Neural cell (in vitro differentiated cells): ENCODE results near the gene GOLGA5. TPM values are rescaled to one million over a fixed set of nuclear protein-coding genes. Genes with fewer than 3 reads are reported as not detected.

ENCODE experiments used
- H2AFZ ChIP-seq: fragments of 200-600, 300-800 bp; sonication (generic), shearing (Covaris generic); 2 replicates; pipeline ENCODE4 v1.6.0; 2014; ENCODE audit warnings: low read depth, mild to moderate bottlenecking, antibody characterized with exemption, low read length, moderate library complexity
- H3F3A ChIP-seq: fragments of 200-600 bp; shearing (Covaris generic); 2 replicates; pipeline ENCODE4 v1.6.1; 2016; ENCODE audit warnings: mild to moderate bottlenecking, moderate library complexity, mixed read lengths, antibody characterized with exemption, low read length; ENCODE audit not compliant: insufficient read depth, poor library complexity, severe bottlenecking
- H3K27ac ChIP-seq: fragments of 200-600, 300-800 bp; sonication (generic), shearing (Covaris generic); 2 replicates; pipeline ENCODE4 v1.5.1; 2014; ENCODE audit warnings: mild to moderate bottlenecking, low read length, moderate library complexity
- H3K27me3 ChIP-seq: fragments of 300-800, 200-600 bp; sonication (generic), shearing (Covaris generic); 2 replicates; pipeline ENCODE4 v1.6.0; 2014; ENCODE audit warnings: mild to moderate bottlenecking, low read depth, low read length, moderate library complexity; ENCODE audit not compliant: insufficient read depth
- H3K36me3 ChIP-seq: fragments of 300-800, 200-600 bp; sonication (generic), shearing (Covaris generic); 2 replicates; pipeline ENCODE4 v1.5.1; 2014; ENCODE audit warnings: mild to moderate bottlenecking, antibody characterized with exemption, low read length, moderate library complexity; ENCODE audit not compliant: insufficient read depth
- H3K4me2 ChIP-seq: fragments of 300-800, 200-600 bp; sonication (generic), shearing (Covaris generic); 2 replicates; pipeline ENCODE4 v1.6.0; 2014; ENCODE audit warnings: mild to moderate bottlenecking, low read length
- H3K4me3 ChIP-seq: fragments of 300-800, 200-600 bp; sonication (generic), shearing (Covaris generic); 2 replicates; pipeline ENCODE4 v1.5.1; 2014; ENCODE audit warnings: mild to moderate bottlenecking, low read length, moderate library complexity
- H3K79me2 ChIP-seq: fragments of 200-600 bp; shearing (Covaris generic); replicated peaks from 2 replicates; pipeline ENCODE4 v1.6.0; 2014; ENCODE audit warnings: mild to moderate bottlenecking, low read length, moderate library complexity; ENCODE audit not compliant: insufficient read depth
- H3K9ac ChIP-seq: fragments of 300-800, 200-600 bp; sonication (generic), shearing (Covaris generic); 2 replicates; pipeline ENCODE4 v1.6.1; 2016; ENCODE audit warnings: mild to moderate bottlenecking, low read length, mixed read lengths
- H3K9me2 ChIP-seq: fragments of 200-600 bp; shearing (Covaris generic); 2 replicates; pipeline ENCODE4 v1.6.1; 2016; ENCODE audit warnings: mild to moderate bottlenecking, low read length, mixed read lengths; ENCODE audit not compliant: insufficient read depth
- H3K9me3 ChIP-seq: fragments of 200-600, 300-800 bp; sonication (generic), shearing (Covaris generic); 2 replicates; pipeline ENCODE4 v1.6.1; 2016; ENCODE audit warnings: mild to moderate bottlenecking, mixed run types, low read length, moderate library complexity, mixed read lengths
- H4K20me1 ChIP-seq: fragments of 200-600 bp; shearing (Covaris generic); 2 replicates; pipeline ENCODE4 v1.6.1; 2016; ENCODE audit warnings: mild to moderate bottlenecking, mixed run types; ENCODE audit not compliant: insufficient read depth
- CTCF ChIP-seq: fragments of 450-650 bp; IDR thresholded peaks from 2 replicates; pipeline ENCODE4 v1.5.1; 2014; ENCODE audit warnings: antibody characterized with exemption, mild to moderate bottlenecking, moderate library complexity; ENCODE audit not compliant: poor library complexity, severe bottlenecking
- EP300 ChIP-seq: fragments of 450-650 bp; conservative IDR thresholded peaks from 2 replicates; pipeline ENCODE4 v1.6.1; 2014; ENCODE audit warnings: antibody characterized with exemption, mild to moderate bottlenecking, moderate library complexity; ENCODE audit not compliant: poor library complexity, severe bottlenecking
- EZH2 ChIP-seq: fragments of 200-600, 300-800 bp; shearing (Covaris generic), sonication (generic); IDR thresholded peaks from 2 replicates; pipeline ENCODE4 v1.6.1; 2014; ENCODE audit warnings: antibody characterized with exemption, low read length, borderline replicate concordance, mild to moderate bottlenecking; ENCODE audit not compliant: insufficient read depth, poor library complexity, severe bottlenecking
- MXI1 ChIP-seq: fragments of 450-650 bp; conservative IDR thresholded peaks from 2 replicates; pipeline ENCODE4 v1.6.1; 2014; ENCODE audit warnings: antibody characterized with exemption, mild to moderate bottlenecking; ENCODE audit not compliant: poor library complexity, severe bottlenecking
- POLR2AphosphoS5 ChIP-seq: IDR thresholded peaks from 2 replicates; pipeline ENCODE4 v1.6.1; 2012
- RAD21 ChIP-seq: fragments of 450-650 bp; conservative IDR thresholded peaks from 2 replicates; pipeline ENCODE4 v1.6.1; 2014; ENCODE audit warnings: antibody characterized with exemption, mild to moderate bottlenecking, moderate library complexity
- SMC3 ChIP-seq: fragments of 450-650 bp; conservative IDR thresholded peaks from 2 replicates; pipeline ENCODE4 v1.6.1; 2014; ENCODE audit warnings: antibody characterized with exemption, mild to moderate bottlenecking, moderate library complexity; ENCODE audit not compliant: poor library complexity
- TAF1 ChIP-seq: IDR thresholded peaks from 2 replicates; pipeline ENCODE4 v1.6.1; 2012; ENCODE audit warnings: low read depth
- polyA plus RNA-seq: library from polyadenylated mRNA; depleted of rRNA; stranded (reverse); fragments of >200 nt; gene quantifications from 2 replicates; pipeline ENCODE4 v1.2.3, GENCODE V29; 2014
- TF ChIP-seq, protein P1 (sequence below): IDR thresholded peaks from 2 replicates; pipeline ENCODE4 v1.6.1; 2012; ENCODE audit warnings: borderline replicate concordance

Gene GOLGA5
- polyA plus RNA-seq, 1 donor from 2014 or later, result 35.7 TPM

DNA sequence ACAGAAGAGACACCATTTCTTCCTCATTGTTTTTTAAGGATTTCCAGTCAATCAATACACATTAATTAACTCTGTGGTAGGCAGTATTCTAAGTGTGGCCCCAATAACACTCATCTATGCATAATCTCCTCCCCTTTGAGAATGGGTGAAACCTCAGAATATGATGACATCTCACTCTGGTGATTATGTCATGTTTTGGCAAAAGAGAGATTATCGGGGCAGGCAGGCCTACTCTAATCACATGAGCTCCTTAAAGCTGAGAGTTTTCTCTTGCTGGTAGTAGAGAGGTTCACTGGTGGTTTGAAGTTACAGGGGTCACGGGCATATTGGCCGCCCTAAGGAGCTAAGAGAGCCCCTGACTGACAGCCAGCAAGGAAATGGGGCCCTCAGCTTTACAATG lies 38.6 kb upstream of the GOLGA5 start:
- Histone ChIP-seq H3K4me3 (no peak overlapping the region), H3K9ac (no peak overlapping the region), H3K4me2 (no peak overlapping the region), H4K20me1 (no peaks in the 10 kb centered on the region), H3K27me3 (no peaks in the 10 kb centered on the region), H3K79me2 (no peaks in the 10 kb centered on the region), H2AFZ (no peak overlapping the region), H3F3A (no peaks in the 10 kb centered on the region), H3K27ac (no peak overlapping the region), H3K9me2 (no peaks in the 10 kb centered on the region), H3K9me3 (no peaks in the 10 kb centered on the region), H3K36me3 (no peaks in the 10 kb centered on the region)
- no peak for TF ChIP-seq SMC3
- no peak for TF ChIP-seq CTCF
- TF ChIP-seq, protein P1, sequence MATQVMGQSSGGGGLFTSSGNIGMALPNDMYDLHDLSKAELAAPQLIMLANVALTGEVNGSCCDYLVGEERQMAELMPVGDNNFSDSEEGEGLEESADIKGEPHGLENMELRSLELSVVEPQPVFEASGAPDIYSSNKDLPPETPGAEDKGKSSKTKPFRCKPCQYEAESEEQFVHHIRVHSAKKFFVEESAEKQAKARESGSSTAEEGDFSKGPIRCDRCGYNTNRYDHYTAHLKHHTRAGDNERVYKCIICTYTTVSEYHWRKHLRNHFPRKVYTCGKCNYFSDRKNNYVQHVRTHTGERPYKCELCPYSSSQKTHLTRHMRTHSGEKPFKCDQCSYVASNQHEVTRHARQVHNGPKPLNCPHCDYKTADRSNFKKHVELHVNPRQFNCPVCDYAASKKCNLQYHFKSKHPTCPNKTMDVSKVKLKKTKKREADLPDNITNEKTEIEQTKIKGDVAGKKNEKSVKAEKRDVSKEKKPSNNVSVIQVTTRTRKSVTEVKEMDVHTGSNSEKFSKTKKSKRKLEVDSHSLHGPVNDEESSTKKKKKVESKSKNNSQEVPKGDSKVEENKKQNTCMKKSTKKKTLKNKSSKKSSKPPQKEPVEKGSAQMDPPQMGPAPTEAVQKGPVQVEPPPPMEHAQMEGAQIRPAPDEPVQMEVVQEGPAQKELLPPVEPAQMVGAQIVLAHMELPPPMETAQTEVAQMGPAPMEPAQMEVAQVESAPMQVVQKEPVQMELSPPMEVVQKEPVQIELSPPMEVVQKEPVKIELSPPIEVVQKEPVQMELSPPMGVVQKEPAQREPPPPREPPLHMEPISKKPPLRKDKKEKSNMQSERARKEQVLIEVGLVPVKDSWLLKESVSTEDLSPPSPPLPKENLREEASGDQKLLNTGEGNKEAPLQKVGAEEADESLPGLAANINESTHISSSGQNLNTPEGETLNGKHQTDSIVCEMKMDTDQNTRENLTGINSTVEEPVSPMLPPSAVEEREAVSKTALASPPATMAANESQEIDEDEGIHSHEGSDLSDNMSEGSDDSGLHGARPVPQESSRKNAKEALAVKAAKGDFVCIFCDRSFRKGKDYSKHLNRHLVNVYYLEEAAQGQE, result no peak
- TF ChIP-seq EP300, result no peak
- TF ChIP-seq EZH2, result no peak
- no peak for TF ChIP-seq TAF1
- no peak for TF ChIP-seq MXI1
- no peak for TF ChIP-seq RAD21
- TF ChIP-seq POLR2AphosphoS5, result no peak

DNA sequence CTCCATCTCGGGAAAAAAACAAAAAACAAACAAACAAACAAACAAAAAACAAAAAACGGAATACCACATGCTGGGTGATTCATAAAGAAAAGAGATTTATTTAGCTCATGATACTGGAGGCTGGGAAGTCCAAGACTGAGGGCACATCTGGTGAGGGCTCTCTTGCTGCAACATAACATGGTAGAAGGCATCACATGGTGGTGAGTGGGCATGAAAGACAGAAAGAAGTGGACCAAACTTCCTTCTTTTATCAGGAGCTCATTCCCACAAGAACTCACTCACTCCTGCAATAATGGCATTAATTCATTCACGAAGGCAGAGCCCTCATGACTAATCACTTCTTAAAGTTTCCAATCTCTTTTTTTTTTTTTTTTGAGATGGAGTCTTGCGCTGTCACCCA lies 37.7 kb upstream of the GOLGA5 start:
- H3K36me3 ChIP-seq, result no peaks in the 10 kb centered on the region
- no peaks in the 10 kb centered on the region for H4K20me1 ChIP-seq
- no peaks in the 10 kb centered on the region for H3K79me2 ChIP-seq
- H2AFZ ChIP-seq, result no peak overlapping the region
- no peak overlapping the region for H3K4me3 ChIP-seq
- no peaks in the 10 kb centered on the region for H3K9me3 ChIP-seq
- H3K4me2 ChIP-seq, result no peak overlapping the region
- no peaks in the 10 kb centered on the region for H3K27me3 ChIP-seq
- H3F3A ChIP-seq, result no peaks in the 10 kb centered on the region
- no peaks in the 10 kb centered on the region for H3K9me2 ChIP-seq
- H3K9ac ChIP-seq, result no peak overlapping the region
- TF ChIP-seq EP300, result no peak
- TF ChIP-seq POLR2AphosphoS5, result no peak
- TF ChIP-seq RAD21, result no peak
- no peak for TF ChIP-seq EZH2
- no peak for TF ChIP-seq TAF1
- no peak for TF ChIP-seq CTCF
- TF ChIP-seq MXI1, result no peak
- TF ChIP-seq, protein P1, result no peak
- no peak for TF ChIP-seq SMC3
- H3K27ac ChIP-seq, result no peak overlapping the region
